HepG2 (cell line): ENCODE results near the gene NAT10. TPM values are rescaled to one million over a fixed set of nuclear protein-coding genes. Genes with fewer than 3 reads are reported as not detected.

Source experiments
- ATF7-NPFF ChIP-seq: sonication (generic); formaldehyde crosslinking; IDR thresholded peaks from 2 replicates; pipeline ENCODE4 v1.8.1; 2023; ENCODE audit warnings: mild to moderate bottlenecking, low read depth, missing genetic modification reagents, moderate library complexity
- BORCS8-MEF2B ChIP-seq: sonication (generic); formaldehyde crosslinking; IDR thresholded peaks from 2 replicates; pipeline ENCODE4 v1.8.0; 2022; ENCODE audit warnings: mild to moderate bottlenecking, missing genetic modification reagents
- CBFB ChIP-seq: sonication (generic); formaldehyde crosslinking; IDR thresholded peaks from 2 replicates; pipeline ENCODE4 v1.4.0; 2020; ENCODE audit warnings: missing genetic modification reagents
- ERF ChIP-seq: IDR thresholded peaks from 2 replicates; pipeline ENCODE4 v1.6.1; 2018; ENCODE audit warnings: missing biosample characterization, missing genetic modification reagents
- GABPB1 ChIP-seq: IDR thresholded peaks from 2 replicates; pipeline ENCODE4 v1.6.1; 2016; ENCODE audit warnings: mild to moderate bottlenecking, missing genetic modification reagents, moderate library complexity, missing compliant biosample characterization
- MAFG ChIP-seq: sonication (generic); formaldehyde crosslinking; IDR thresholded peaks from 2 replicates; pipeline ENCODE4 v1.5.1; 2020; ENCODE audit warnings: mild to moderate bottlenecking, missing genetic modification reagents
- MEF2D ChIP-seq: sonication (generic); formaldehyde crosslinking; IDR thresholded peaks from 2 replicates; pipeline ENCODE4 v1.5.1; 2020; ENCODE audit warnings: mild to moderate bottlenecking, missing genetic modification reagents
- RNF2 ChIP-seq: fragments of 450-650 bp; conservative IDR thresholded peaks from 2 replicates; pipeline ENCODE4 v1.6.1; 2016; ENCODE audit warnings: low read depth
- SRSF4 ChIP-seq: fragments of 200-400 bp; formaldehyde crosslinking; IDR thresholded peaks from one replicate; pipeline ENCODE4 v1.6.1; 2018; ENCODE audit warnings: mild to moderate bottlenecking, low read depth, low read length, moderate library complexity; ENCODE audit not compliant: poor library complexity, severe bottlenecking
- TOE1 ChIP-seq: sonication (generic); formaldehyde crosslinking; IDR thresholded peaks from 2 replicates; pipeline ENCODE4 v1.4.0; 2020; ENCODE audit warnings: mild to moderate bottlenecking, missing genetic modification reagents
- ZFY ChIP-seq: sonication (generic); formaldehyde crosslinking; IDR thresholded peaks from 2 replicates; pipeline ENCODE4 v1.4.0; 2020; ENCODE audit warnings: missing genetic modification reagents
- ZNF432 ChIP-seq: sonication (generic); formaldehyde crosslinking; IDR thresholded peaks from 2 replicates; pipeline ENCODE4 v1.5.0; 2020; ENCODE audit warnings: missing genetic modification reagents, mild to moderate bottlenecking, borderline replicate concordance
- ZNF644 ChIP-seq: IDR thresholded peaks from 2 replicates; pipeline ENCODE4 v1.6.1; 2016; ENCODE audit warnings: low read depth
- ZNF781 ChIP-seq: sonication (generic); formaldehyde crosslinking; IDR thresholded peaks from 2 replicates; pipeline ENCODE4 v1.5.1; 2020; ENCODE audit warnings: borderline replicate concordance, mild to moderate bottlenecking, missing genetic modification reagents; ENCODE audit errors: not compliant biosample characterization
- ZNF83 ChIP-seq: sonication (generic); formaldehyde crosslinking; IDR thresholded peaks from 2 replicates; pipeline ENCODE4 v1.4.0; 2020; ENCODE audit warnings: missing genetic modification reagents, mild to moderate bottlenecking, borderline replicate concordance
- polyA plus RNA-seq, 8 experiments: library from polyadenylated mRNA; depleted of rRNA in 3 of 8; stranded (reverse) in 7 of 8; unstranded in 1 of 8; fragments of >200 nt; fragmentation: Illumina TruSeq in 4 of 8; extraction: Trizol in 4 of 8; gene quantifications; 2 replicates each; pipeline versions ENCODE4 v1.2.1 to v1.2.3, GENCODE V29; 2011 to 2016; ENCODE audit warnings: low read depth in 4 of 8, missing spikeins in 1 of 8, mixed read lengths in 1 of 8; ENCODE audit not compliant: insufficient read depth in 1 of 8
- total RNA-seq, 5 experiments: library from RNA; depleted of rRNA; stranded (reverse); fragments of >200 nt; fragmentation: Illumina TruSeq; extraction: Trizol; gene quantifications; 2 replicates each; pipeline ENCODE4 v1.2.3, GENCODE V29; 2016; ENCODE audit warnings: low read depth in 1 of 5
- TF ChIP-seq, protein P1 (sequence below): sonication (generic); formaldehyde crosslinking; conservative IDR thresholded peaks from 2 replicates; pipeline ENCODE4 v1.8.0; 2022; ENCODE audit warnings: low read depth, missing genetic modification reagents
- TF ChIP-seq, protein P2 (sequence below), 2 experiments: sonication (generic) in 1 of 2; formaldehyde crosslinking in 1 of 2; IDR thresholded peaks; 2 replicates each; pipeline versions ENCODE4 v1.5.1 to v1.6.1; 2011 to 2020; ENCODE audit warnings: borderline replicate concordance in 1 of 2, low read depth in 1 of 2, low read length in 1 of 2, mild to moderate bottlenecking in 1 of 2, missing genetic modification reagents in 1 of 2, moderate library complexity in 1 of 2
- TF ChIP-seq, protein P3 (sequence below): sonication (generic); formaldehyde crosslinking; IDR thresholded peaks from 2 replicates; pipeline ENCODE4 v1.5.0; 2020; ENCODE audit warnings: missing genetic modification reagents, mild to moderate bottlenecking, borderline replicate concordance
- TF ChIP-seq, protein P4 (sequence below), 2 experiments: sonication (generic) in 1 of 2; formaldehyde crosslinking in 1 of 2; IDR thresholded peaks; 2 replicates each; pipeline versions ENCODE4 v1.4.0 to v1.6.1; 2016 to 2020; ENCODE audit warnings: borderline replicate concordance in 1 of 2, low read depth in 1 of 2, mild to moderate bottlenecking in 1 of 2, missing genetic modification reagents in 1 of 2

Gene NAT10
- total and polyA plus RNA-seq, 2 of the 13 experiments (the other 11 are each of a cell fraction or from before 2014, with no cell fraction given), result 33.9 to 51.9 TPM

DNA sequence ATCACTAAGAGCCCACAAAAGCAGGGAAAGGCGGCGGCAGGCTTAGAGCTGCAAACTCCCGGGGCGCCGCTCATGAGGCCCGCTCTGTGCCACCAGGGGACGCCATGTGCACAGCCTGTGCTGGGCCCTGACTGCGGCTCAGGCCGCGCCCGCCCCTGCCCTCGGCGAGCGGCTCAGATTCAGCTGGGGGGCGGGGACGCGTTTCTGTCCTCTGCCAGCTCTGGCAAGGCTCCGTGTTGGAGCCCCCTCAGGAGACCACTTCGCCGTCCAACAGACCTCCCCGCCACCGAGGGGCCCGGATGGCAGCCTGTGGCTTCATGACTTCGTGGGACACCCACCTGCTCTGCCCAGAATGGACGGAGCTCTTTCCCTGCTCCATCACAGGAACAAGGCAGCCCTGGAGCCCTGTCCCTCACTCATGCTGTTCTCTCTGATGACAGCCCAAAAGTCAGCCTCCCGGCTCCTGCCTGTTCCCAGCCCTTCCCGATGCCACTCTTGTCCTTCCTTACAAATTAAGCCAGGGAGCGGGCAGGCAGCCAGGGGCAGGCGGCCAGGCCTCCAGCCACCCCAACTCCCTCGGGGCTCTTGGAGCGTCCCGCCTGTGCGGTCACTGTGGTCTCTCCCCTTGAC lies 69.1 kb downstream of the NAT10 start (continued):
- TF ChIP-seq ATF7-NPFF (CRISPR knock-in tag), result no peak
- TF ChIP-seq ZNF83, result no peak
- TF ChIP-seq MAFG (CRISPR knock-in tag), result no peak
- no peak for TF ChIP-seq RNF2
- TF ChIP-seq, protein P1, sequence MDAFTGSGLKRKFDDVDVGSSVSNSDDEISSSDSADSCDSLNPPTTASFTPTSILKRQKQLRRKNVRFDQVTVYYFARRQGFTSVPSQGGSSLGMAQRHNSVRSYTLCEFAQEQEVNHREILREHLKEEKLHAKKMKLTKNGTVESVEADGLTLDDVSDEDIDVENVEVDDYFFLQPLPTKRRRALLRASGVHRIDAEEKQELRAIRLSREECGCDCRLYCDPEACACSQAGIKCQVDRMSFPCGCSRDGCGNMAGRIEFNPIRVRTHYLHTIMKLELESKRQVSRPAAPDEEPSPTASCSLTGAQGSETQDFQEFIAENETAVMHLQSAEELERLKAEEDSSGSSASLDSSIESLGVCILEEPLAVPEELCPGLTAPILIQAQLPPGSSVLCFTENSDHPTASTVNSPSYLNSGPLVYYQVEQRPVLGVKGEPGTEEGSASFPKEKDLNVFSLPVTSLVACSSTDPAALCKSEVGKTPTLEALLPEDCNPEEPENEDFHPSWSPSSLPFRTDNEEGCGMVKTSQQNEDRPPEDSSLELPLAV (CRISPR knock-in tag), result no peak
- no peak for TF ChIP-seq MEF2D (CRISPR knock-in tag)
- TF ChIP-seq, protein P2, sequence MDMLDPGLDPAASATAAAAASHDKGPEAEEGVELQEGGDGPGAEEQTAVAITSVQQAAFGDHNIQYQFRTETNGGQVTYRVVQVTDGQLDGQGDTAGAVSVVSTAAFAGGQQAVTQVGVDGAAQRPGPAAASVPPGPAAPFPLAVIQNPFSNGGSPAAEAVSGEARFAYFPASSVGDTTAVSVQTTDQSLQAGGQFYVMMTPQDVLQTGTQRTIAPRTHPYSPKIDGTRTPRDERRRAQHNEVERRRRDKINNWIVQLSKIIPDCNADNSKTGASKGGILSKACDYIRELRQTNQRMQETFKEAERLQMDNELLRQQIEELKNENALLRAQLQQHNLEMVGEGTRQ (IDR thresholded peaks at IDR 0.05; ENCODE audit: low read depth, low read length), result no peak
- TF ChIP-seq, protein P2 (CRISPR knock-in tag; IDR thresholded peaks at IDR 0.05; ENCODE audit: borderline replicate concordance), result no peak
- TF ChIP-seq, protein P3, sequence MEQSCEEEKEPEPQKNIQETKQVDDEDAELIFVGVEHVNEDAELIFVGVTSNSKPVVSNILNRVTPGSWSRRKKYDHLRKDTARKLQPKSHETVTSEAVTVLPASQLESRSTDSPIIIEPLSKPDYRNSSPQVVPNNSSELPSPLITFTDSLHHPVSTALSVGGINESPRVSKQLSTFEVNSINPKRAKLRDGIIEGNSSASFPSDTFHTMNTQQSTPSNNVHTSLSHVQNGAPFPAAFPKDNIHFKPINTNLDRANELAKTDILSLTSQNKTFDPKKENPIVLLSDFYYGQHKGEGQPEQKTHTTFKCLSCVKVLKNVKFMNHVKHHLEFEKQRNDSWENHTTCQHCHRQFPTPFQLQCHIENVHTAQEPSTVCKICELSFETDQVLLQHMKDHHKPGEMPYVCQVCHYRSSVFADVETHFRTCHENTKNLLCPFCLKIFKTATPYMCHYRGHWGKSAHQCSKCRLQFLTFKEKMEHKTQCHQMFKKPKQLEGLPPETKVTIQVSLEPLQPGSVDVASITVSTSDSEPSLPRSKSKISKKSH (CRISPR knock-in tag), result peak; percentile 64; the same call in 1 of the 2 replicates
- TF ChIP-seq ZNF432 (CRISPR knock-in tag), result no peak
- TF ChIP-seq ZNF644 (CRISPR knock-in tag), result no peak
- TF ChIP-seq GABPB1 (CRISPR knock-in tag), result peak; percentile 69
- peak; percentile 88; the same call in 1 of the 2 replicates for TF ChIP-seq BORCS8-MEF2B
- peak; percentile 64; the same call in 1 of the 2 replicates for TF ChIP-seq CBFB (CRISPR knock-in tag)
- TF ChIP-seq, protein P4, sequence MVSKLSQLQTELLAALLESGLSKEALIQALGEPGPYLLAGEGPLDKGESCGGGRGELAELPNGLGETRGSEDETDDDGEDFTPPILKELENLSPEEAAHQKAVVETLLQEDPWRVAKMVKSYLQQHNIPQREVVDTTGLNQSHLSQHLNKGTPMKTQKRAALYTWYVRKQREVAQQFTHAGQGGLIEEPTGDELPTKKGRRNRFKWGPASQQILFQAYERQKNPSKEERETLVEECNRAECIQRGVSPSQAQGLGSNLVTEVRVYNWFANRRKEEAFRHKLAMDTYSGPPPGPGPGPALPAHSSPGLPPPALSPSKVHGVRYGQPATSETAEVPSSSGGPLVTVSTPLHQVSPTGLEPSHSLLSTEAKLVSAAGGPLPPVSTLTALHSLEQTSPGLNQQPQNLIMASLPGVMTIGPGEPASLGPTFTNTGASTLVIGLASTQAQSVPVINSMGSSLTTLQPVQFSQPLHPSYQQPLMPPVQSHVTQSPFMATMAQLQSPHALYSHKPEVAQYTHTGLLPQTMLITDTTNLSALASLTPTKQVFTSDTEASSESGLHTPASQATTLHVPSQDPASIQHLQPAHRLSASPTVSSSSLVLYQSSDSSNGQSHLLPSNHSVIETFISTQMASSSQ (IDR thresholded peaks at IDR 0.05; ENCODE audit: low read depth), result no peak
- TF ChIP-seq, protein P4 (CRISPR knock-in tag; IDR thresholded peaks at IDR 0.05; ENCODE audit: borderline replicate concordance), result no peak; the same call in 1 of the 2 replicates
- peak; percentile 48; the same call in 1 of the 2 replicates for TF ChIP-seq ZFY (CRISPR knock-in tag)
- no peak for TF ChIP-seq SRSF4
- no peak for TF ChIP-seq TOE1 (CRISPR knock-in tag)
- no peak for TF ChIP-seq ZNF781 (CRISPR knock-in tag)
- TF ChIP-seq ERF (CRISPR knock-in tag), result peak; percentile 49; the same call in 1 of the 2 replicates
